ENCODE data around the gene NR5A1. TPM values are rescaled to one million over a fixed set of nuclear protein-coding genes. Genes with fewer than 3 reads are reported as not detected.

Gene NR5A1
- total RNA-seq, 2 experiments from 2014 or later: not detected

DNA sequence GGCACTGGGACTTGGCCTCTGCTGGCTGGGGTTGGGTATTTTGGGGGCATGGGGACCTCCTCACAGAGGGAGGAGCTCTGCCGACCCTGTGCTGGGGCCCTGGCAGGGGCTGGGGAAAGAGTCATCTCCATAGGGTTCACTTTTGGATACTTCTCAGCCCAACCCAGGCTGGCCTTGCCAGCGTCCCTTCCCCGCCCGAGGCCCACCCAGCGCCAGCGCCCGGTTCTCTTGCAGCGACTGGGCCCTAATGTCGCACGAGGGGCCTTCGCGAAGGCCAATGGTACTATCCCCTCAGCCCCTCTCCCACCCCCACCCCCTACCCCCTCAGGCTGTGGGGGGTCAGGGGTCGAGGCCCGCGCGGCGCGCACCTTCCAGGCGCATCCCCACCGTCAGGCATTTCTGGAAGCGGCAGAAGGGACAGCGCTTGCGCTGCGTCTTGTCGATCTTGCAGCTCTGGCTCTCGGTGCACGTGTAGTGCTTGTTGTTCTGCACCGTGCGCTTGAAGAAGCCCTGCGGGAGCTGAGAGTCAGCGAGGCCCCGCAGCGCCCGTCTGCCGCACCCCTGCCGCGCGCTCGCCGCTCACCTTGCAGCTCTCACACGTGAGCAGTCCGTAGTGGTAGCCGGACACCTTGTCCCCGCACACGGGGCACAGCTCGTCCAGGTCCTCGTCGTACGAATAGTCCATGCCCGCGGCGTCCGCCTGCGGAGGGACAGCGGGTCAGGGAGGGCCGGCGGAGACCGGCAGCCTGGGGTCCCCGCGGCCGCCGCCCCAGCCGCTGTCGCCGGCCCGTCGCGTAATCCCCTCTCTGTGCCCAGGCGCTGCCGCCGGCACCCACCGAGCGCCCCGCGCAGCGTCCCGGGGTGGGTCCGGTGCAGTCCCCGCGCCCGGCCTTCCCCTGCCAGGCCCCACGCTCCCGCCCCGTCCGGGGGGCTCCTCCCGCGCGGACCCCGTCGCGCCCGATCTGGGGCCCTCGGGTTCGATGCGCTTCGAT is 4.2 kb downstream of the NR5A1 start:
- DNase-seq (no peak), ATAC-seq (no peak)
- H3K27me3 Mint-ChIP-seq (ENCODE audit: low read depth): peaks cover 22% of the 10 kb centered on the region
- no peaks in the 10 kb centered on the region for H3K9me3 Mint-ChIP-seq (ENCODE audit: insufficient read depth)
- no peak overlapping the region for H3K27ac Mint-ChIP-seq
- ChIA-PET CTCF (no interaction called here), POLR2A (no interaction called here)
- H3K4me1 Mint-ChIP-seq (ENCODE audit: low read depth): peaks cover 9% of the 10 kb centered on the region
- H3K36me3 Mint-ChIP-seq (ENCODE audit: low read depth): no peaks in the 10 kb centered on the region
- no peak overlapping the region for H3K4me3 Mint-ChIP-seq

DNA sequence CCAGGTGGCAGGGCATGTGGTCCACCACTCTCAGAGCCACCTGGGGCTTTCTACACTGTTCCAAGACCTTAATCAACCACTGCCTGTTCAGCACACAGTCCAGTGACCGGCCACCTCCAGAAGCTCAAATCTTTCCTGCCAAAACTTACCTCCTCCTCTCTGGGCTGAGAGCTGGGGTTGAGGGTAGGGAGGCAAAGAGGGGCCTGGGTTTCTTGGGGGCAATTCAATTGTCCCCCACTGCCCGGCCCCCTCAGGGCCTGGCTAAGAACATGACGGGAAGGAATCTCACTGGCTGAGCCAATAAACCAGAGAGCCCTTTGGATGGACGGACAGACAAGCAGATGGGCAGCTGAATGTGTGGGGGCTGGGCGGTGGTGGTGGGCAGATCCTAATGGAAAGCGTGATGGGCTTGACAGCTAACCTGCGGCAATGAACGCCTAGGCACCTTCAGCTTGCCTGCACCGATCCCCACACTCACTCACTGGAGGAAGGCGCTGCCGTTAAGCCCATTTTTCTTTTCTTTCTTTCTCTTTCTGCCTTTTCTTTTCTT is 5.4 kb downstream of the NR5A1 start:
- POLR2A ChIA-PET: no interaction called here
- Mint-ChIP-seq H3K4me1 (ENCODE audit: low read depth) (peaks cover 11% of the 10 kb centered on the region), H3K4me3 (no peak overlapping the region), H3K9me3 (ENCODE audit: insufficient read depth) (no peaks in the 10 kb centered on the region), H3K36me3 (ENCODE audit: low read depth) (no peaks in the 10 kb centered on the region), H3K27ac (no peak overlapping the region), H3K27me3 (ENCODE audit: low read depth) (peaks cover 22% of the 10 kb centered on the region)
- DNase-seq (no peak), ATAC-seq (no peak)
- CTCF ChIA-PET: no interaction called here

DNA sequence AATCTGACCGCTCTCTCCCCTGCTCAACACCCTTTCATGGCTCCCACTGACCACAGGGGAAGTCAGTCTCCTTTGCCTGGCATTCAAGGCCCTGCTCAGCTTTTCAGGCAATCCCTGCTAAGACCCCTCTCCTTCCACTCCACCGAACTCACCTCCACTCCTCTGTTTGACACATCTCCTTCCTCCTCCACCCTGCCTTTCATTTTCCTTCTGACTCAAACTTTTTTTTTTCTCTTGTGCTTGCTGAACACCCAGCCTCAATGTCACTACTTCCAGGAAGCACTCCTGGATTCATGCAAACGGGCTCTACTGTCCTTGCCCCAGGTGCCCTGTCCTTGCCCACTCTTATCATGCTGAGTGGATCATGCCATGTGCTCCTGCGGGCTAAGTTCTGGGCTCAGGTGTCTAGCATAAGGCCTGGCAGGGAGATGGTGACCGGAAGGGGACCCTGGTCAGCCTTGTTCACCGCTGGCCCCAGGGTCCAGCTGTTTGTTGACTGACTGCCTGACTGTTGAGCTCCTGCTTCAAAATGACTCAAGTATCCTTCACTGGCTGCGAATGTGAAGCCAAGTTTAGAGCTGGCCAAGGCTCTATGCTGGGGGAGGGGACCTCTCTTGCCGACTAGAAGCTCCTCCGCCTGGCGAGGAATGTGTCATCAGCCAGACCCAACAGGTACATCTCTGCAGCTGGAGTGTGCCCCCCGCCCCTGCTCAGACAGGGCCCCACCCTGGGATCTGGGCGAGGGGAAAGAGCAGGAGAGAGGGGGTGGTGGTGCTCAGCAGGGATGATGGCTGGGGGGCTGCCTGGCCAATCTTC is 6.2 kb downstream of the NR5A1 start:
- no peak for ATAC-seq
- DNase-seq: no peak
- POLR2A ChIA-PET: interaction anchor here (0.7 kb wide), 1 partner anchor 225 kb away, joined by 4 read pairs; no protein-coding TSS in a partner anchor

DNA sequence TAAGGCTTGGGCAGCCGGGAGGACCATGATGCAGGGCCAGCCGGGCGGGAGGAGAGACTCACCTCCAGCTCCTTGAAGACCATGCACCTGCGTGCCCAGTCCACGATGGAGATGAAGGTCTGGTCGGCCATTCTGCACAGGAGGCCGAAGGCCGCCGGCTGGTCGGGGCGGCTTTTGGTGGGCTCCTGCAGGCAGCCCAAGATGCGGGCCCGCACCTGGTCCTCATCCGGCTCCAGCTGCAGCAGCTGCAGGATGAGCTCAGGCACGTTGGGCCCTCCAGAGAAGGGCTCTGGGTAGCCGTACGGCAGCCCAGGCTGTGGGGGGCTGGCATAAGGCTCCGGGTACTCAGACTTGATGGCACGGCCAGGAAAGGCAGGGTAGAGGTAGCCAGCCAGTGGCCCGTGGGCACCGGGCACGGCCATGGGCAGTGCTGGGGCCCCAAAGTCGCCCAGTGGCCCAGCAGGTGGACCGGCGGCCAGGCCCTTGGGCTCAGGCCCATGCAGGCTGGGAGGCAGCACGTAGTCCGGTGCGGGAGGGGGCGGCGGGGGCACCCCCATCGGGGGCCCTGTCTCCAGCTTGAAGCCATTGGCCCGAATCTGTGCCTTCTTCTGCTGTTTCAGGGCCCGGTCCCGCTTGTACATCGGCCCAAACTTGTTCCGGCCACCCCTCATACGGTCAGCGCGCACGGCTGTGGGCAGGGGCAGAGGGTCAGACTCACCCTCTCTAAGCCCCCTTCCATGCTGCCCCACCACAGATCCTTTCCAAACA is 7.0 kb downstream of the NR5A1 start:
- H3K27ac Mint-ChIP-seq: no peak overlapping the region
- ATAC-seq (no peak), DNase-seq (no peak)
- H3K4me3 Mint-ChIP-seq: no peak overlapping the region
- POLR2A ChIA-PET: interaction anchor here (0.7 kb wide), 1 partner anchor 226 kb away, joined by 4 read pairs; no protein-coding TSS in a partner anchor
- H3K27me3 Mint-ChIP-seq (ENCODE audit: low read depth): peaks cover 17% of the 10 kb centered on the region
- H3K9me3 Mint-ChIP-seq (ENCODE audit: insufficient read depth): no peaks in the 10 kb centered on the region
- H3K4me1 Mint-ChIP-seq (ENCODE audit: low read depth): peaks cover 26% of the 10 kb centered on the region
- no peaks in the 10 kb centered on the region for H3K36me3 Mint-ChIP-seq (ENCODE audit: low read depth)
- CTCF ChIA-PET: no interaction called here

More for the DNA sequence above, 6.2 kb downstream of the NR5A1 start:
- Mint-ChIP-seq H3K27ac (no peak overlapping the region), H3K27me3 (ENCODE audit: low read depth) (peaks cover 20% of the 10 kb centered on the region), H3K4me3 (no peak overlapping the region), H3K36me3 (ENCODE audit: low read depth) (no peaks in the 10 kb centered on the region), H3K4me1 (ENCODE audit: low read depth) (peaks cover 20% of the 10 kb centered on the region), H3K9me3 (ENCODE audit: insufficient read depth) (no peaks in the 10 kb centered on the region)
- CTCF ChIA-PET: no interaction called here

DNA sequence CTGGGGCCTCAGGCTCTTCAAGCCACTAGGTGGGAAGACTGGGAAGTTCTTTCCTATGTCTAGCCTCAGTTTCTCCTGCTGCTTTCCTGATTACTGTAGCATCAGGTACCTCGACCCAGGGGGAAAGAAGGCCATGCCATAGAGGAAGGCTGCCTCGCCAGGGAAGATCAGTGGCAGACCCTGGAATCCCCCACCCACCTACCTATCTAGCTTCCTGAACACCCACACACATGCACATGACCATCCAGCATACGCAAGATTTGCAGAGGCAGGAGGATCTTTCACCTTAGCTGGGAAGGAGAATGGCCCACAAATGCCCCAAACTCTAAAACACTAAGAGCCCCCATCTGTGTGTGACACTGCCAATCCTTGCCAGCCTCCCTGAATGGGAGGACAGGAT is 8.0 kb downstream of the NR5A1 start:
- ATAC-seq (no peak), DNase-seq (no peak)
- Mint-ChIP-seq H3K36me3 (ENCODE audit: low read depth) (no peaks in the 10 kb centered on the region), H3K4me3 (no peak overlapping the region), H3K4me1 (ENCODE audit: low read depth) (peaks cover 26% of the 10 kb centered on the region), H3K27ac (no peak overlapping the region), H3K9me3 (ENCODE audit: insufficient read depth) (no peaks in the 10 kb centered on the region), H3K27me3 (ENCODE audit: low read depth) (peaks cover 15% of the 10 kb centered on the region)
- ChIA-PET CTCF (no interaction called here), POLR2A (no interaction called here)

DNA sequence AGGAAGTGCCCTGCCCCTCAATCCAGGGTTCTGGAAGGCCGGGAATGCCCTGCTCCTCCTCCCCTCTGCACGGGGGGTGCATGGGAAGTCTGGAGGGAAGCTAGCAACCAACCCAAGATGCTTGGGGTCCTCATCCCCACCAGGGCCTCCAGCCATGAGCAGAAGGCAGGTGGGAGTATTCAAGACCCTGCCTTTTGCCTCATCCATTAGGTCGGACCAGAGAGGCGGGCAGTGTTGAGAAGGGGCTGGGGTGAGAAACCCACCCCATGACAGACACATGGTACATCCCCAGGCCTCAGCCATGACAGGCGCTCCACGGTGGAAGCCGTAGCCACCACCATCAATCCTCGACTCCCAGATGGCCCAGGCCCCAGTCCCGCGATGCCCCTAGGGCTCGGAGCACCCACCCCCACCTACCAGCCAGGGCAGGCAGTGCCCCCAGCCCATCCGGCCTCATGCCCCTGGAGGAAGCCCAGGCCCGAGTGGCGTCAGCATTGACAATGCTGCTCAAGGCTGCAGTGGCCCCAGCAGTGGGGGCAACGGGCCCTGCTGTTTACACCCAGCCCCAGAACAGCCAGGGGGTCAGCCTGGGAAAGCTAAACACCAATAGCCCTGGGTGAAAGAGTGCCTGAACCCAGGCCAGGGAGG is 8.6 kb downstream of the NR5A1 start:
- Mint-ChIP-seq H3K27ac (no peak overlapping the region), H3K9me3 (ENCODE audit: insufficient read depth) (no peaks in the 10 kb centered on the region), H3K4me1 (ENCODE audit: low read depth) (peaks cover 21% of the 10 kb centered on the region), H3K36me3 (ENCODE audit: low read depth) (no peaks in the 10 kb centered on the region), H3K27me3 (ENCODE audit: low read depth) (peaks cover 9% of the 10 kb centered on the region), H3K4me3 (no peak overlapping the region)
- ChIA-PET POLR2A (no interaction called here), CTCF (no interaction called here)
- DNase-seq (no peak), ATAC-seq (no peak)

DNA sequence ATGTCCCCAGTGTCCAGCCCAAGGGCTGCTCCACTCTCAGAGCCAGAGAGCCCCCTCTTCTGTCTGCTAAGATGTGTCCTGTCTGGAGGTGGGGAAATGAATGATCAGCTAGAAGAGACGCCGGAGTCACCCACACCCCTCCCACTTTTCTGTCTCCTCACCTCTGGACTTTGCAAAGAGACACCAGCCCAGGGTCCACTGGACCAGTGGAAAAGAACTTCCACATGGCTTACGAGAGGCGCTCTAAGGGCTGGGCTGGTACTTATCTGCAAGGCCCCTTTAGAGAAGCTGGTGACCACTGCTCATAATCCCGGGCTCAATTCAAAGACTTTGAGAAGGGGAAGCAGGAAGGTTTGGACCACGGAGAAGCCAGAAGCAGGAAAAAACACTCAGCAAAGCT is 9.2 kb downstream of the NR5A1 start:
- H3K27ac Mint-ChIP-seq: no peak overlapping the region
- no peak overlapping the region for H3K4me3 Mint-ChIP-seq
- ATAC-seq: no peak
- peaks cover 6% of the 10 kb centered on the region for H3K27me3 Mint-ChIP-seq (ENCODE audit: low read depth)
- no peak for DNase-seq
- peaks cover 20% of the 10 kb centered on the region for H3K4me1 Mint-ChIP-seq (ENCODE audit: low read depth)
- CTCF ChIA-PET: no interaction called here
- no peaks in the 10 kb centered on the region for H3K36me3 Mint-ChIP-seq (ENCODE audit: low read depth)
- no peaks in the 10 kb centered on the region for H3K9me3 Mint-ChIP-seq (ENCODE audit: insufficient read depth)
- POLR2A ChIA-PET: no interaction called here

DNA sequence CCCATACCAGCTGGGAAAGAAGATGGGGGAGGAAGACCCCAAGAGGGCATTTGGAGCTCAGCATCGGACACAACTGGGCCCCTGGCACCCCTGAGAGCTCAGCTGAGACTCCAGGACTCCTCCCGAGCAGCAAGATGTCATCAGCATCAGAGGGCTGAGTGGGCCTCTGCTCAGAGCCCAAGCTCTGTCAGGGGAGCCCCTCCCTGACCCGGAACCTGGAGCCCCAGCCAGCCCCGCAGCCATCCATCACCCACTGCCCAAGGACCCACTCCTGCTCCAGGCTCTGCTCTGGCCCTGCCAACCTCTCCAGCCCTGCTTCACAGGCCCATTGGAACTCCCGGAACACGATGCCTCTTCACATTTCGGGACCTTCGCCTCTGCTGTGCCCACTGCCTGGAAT is 9.8 kb downstream of the NR5A1 start:
- Mint-ChIP-seq H3K4me3 (no peak overlapping the region), H3K27ac (peak overlapping the region; percentile 34), H3K9me3 (ENCODE audit: insufficient read depth) (no peaks in the 10 kb centered on the region), H3K4me1 (ENCODE audit: low read depth) (peaks cover 20% of the 10 kb centered on the region), H3K27me3 (ENCODE audit: low read depth) (peaks cover 5% of the 10 kb centered on the region), H3K36me3 (ENCODE audit: low read depth) (no peaks in the 10 kb centered on the region)
- ChIA-PET POLR2A (no interaction called here), CTCF (interaction anchor here (1.4 kb wide), 1 partner anchor 120 kb away, joined by 3 read pairs; no protein-coding TSS in a partner anchor)
- DNase-seq: no peak
- no peak for ATAC-seq

DNA sequence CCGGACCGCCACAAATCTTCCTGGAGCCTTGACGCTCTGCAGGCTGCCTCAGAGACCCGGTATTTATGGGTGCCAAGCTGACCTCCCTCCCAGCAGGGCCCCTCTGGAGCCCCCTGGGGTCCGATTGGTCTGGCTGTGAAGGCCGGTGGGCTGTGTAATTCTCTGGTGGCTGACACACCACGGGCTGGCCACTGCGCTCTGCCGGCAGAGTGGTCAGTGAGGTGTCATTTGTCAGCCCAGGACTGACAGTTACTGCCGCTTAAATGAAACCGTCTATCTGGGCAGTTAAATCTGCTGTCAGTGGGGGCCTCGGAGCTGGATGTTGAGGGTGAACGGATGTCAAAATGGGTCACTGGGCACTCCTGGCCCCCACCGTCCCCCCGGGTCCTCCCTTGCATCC is 10.7 kb downstream of the NR5A1 start:
- H3K4me3 Mint-ChIP-seq: no peak overlapping the region
- H3K9me3 Mint-ChIP-seq (ENCODE audit: insufficient read depth): no peaks in the 10 kb centered on the region
- H3K27me3 Mint-ChIP-seq (ENCODE audit: low read depth): no peaks in the 10 kb centered on the region
- no peaks in the 10 kb centered on the region for H3K36me3 Mint-ChIP-seq (ENCODE audit: low read depth)
- ChIA-PET CTCF (interaction anchor here (1.0 to 1.4 kb wide), 2 partner anchors 41 to 121 kb away, joined by 3 to 4 read pairs; no protein-coding TSS in a partner anchor), POLR2A (no interaction called here)
- DNase-seq (no peak), ATAC-seq (no peak)
- peaks cover 20% of the 10 kb centered on the region for H3K4me1 Mint-ChIP-seq (ENCODE audit: low read depth)
- H3K27ac Mint-ChIP-seq: peak overlapping the region; percentile 90

DNA sequence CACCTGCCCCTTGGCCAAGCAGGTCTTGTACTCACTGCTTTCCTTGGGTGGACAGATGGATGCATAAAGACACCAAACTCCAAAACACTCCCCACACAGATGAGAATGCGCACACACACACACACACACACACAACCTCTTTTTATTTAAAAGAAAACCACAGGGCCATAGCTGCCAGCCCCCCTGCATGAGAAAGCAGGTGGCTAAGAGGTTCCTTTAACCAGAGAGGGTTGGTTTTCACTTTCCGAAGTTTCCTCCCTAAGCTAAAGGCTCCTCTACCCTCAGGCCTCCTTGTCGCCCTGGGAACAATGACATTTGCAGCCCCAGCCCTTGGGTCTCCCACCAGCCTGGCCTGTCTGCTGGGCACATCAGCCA is 11.1 kb downstream of the NR5A1 start:
- Mint-ChIP-seq H3K36me3 (ENCODE audit: low read depth) (no peaks in the 10 kb centered on the region), H3K27ac (peak overlapping the region; percentile 90), H3K4me3 (peak overlapping the region; percentile 58), H3K27me3 (ENCODE audit: low read depth) (no peaks in the 10 kb centered on the region), H3K4me1 (ENCODE audit: low read depth) (peaks cover 20% of the 10 kb centered on the region), H3K9me3 (ENCODE audit: insufficient read depth) (no peaks in the 10 kb centered on the region)
- ATAC-seq (no peak), DNase-seq (no peak)
- ChIA-PET CTCF (interaction anchor here (1.0 kb wide), 1 partner anchor 41 kb away, joined by 4 read pairs; no protein-coding TSS in a partner anchor), POLR2A (no interaction called here)
